Measurements from ENCODE around the gene ARID1A.

ARID1A gene

DNA sequence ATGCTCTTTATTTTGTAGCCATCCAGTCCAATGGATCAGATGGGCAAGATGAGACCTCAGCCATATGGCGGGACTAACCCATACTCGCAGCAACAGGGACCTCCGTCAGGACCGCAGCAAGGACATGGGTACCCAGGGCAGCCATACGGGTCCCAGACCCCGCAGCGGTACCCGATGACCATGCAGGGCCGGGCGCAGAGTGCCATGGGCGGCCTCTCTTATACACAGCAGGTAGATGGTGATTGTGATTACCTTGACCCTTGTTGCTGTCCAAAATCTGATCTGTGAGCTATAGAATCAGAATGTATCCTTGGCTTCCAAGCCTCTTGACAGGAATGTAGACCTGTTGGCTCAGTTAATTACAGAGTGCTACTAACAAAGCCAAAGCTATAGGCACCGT lies 33.8 kb downstream of the ARID1A start:
- no peak overlapping the region for H3K4me3 ChIP-seq (ENCODE audit: low read depth, low read length)
- TF ChIP-seq, protein P1, sequence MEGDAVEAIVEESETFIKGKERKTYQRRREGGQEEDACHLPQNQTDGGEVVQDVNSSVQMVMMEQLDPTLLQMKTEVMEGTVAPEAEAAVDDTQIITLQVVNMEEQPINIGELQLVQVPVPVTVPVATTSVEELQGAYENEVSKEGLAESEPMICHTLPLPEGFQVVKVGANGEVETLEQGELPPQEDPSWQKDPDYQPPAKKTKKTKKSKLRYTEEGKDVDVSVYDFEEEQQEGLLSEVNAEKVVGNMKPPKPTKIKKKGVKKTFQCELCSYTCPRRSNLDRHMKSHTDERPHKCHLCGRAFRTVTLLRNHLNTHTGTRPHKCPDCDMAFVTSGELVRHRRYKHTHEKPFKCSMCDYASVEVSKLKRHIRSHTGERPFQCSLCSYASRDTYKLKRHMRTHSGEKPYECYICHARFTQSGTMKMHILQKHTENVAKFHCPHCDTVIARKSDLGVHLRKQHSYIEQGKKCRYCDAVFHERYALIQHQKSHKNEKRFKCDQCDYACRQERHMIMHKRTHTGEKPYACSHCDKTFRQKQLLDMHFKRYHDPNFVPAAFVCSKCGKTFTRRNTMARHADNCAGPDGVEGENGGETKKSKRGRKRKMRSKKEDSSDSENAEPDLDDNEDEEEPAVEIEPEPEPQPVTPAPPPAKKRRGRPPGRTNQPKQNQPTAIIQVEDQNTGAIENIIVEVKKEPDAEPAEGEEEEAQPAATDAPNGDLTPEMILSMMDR (IDR thresholded peaks at IDR 0.05; ENCODE audit: low read depth, low read length) = no peak

DNA sequence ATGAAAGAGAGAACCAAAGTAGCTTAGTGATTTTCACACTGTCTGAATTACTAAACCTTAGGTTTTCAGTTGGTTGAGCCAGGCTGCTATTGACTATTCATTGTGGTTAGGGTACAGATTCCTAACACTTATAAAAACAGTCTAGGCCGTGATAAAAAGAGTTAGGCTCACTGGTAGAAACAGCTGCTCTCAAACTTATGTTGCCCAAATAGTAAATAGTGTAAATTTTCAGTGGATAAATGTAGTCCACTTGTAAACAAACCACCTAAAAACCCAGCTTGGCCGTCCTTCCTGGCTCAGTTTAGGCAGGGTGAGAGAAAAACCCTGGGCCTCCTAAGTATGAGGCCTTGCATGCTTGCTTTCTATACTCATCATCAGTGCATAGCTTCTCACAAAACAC lies 34.9 kb downstream of the ARID1A start:
- no peak overlapping the region for H3K4me3 ChIP-seq (ENCODE audit: low read depth, low read length)
- TF ChIP-seq, protein P1 (IDR thresholded peaks at IDR 0.05; ENCODE audit: low read depth, low read length) = no peak

DNA sequence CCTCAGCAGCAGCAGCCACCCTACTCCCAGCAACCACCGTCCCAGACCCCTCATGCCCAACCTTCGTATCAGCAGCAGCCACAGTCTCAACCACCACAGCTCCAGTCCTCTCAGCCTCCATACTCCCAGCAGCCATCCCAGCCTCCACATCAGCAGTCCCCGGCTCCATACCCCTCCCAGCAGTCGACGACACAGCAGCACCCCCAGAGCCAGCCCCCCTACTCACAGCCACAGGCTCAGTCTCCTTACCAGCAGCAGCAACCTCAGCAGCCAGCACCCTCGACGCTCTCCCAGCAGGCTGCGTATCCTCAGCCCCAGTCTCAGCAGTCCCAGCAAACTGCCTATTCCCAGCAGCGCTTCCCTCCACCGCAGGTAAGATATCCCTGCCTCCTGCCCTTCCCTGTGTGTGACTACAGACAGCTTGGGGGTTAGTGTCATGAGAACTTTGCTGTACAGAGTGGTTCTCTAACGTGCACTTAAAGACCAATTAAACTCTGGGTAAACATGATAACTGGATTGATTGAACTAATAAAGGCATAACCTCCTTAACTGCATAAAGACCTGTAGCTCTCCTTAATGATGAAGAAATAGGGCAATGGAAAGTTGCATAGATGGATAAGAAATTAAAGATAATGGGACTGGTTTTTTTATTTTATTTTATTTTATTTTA lies 35.6 kb downstream of the ARID1A start:
- no peak overlapping the region for H3K4me3 ChIP-seq (ENCODE audit: low read depth, low read length)
- TF ChIP-seq, protein P1 (IDR thresholded peaks at IDR 0.05; ENCODE audit: low read depth, low read length) = no peak

DNA sequence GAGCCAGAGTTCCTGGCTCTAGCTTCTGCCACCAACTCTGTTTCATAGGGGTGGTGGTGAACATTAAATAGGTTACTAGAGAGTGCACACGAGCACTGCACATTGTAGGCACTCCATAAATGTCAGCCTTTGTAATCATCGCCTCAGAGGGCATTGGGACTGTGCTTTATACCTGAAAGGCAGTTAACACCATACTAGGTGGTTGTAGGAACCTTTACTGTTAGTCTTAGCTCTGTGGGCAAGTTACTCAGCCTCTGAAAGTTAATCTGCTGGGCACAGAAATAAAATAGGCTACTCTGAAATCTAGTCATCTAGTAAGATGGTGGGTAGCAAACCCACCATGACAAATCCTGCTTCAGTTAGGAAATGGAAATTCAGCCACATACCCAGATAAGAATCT lies 37.6 kb downstream of the ARID1A start:
- no peak overlapping the region for H3K4me3 ChIP-seq (ENCODE audit: low read depth, low read length)
- TF ChIP-seq, protein P1 (IDR thresholded peaks at IDR 0.05; ENCODE audit: low read depth, low read length) = no peak

DNA sequence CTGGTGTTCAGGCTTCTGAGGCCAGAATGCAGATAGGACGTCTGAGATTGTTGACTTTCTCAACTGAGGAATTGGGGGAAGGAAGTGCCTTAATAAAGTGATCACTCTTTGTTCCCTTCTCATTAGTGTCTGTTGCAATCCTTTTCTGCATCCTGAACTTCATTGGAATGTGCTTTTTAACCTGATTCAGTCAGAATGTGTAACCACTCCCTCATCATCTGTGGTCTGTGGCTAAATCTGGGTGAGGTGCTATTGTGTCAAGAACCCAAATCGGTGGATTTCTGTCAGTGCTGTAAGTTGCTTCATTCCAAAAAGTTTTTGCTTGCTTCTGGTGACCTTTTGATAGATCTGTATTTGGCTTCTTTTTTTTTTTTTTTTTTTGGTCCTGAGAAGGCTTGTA lies 38.2 kb downstream of the ARID1A start:
- TF ChIP-seq, protein P1 (IDR thresholded peaks at IDR 0.05; ENCODE audit: low read depth, low read length) = no peak
- H3K4me3 ChIP-seq (ENCODE audit: low read depth, low read length) = no peak overlapping the region

DNA sequence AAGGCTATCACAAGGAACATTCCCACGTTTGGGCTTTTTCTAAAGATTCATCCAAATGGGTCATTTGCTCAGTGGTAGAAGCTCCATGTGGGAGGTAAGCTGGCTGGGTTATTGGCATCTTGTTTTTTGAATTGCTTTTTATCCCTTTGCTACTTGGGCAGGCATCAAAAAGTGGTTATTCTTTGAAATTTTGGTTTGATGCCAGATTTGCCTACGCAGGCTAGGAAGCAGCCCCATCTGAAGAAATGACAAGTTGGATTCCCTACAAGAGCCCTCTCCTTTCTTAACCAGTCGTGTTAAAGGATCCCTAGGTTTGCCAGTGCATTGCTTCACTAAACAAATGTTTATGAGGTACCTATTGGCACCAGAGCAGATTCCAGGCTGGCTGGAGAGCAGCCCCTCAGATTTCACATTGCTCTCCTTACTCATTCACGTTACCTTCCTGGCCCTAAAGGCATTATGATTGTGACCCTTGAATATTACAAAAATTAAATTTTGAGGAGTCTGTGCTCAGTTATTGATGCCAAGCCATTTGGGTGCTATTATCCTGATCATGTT lies 38.8 kb downstream of the ARID1A start:
- TF ChIP-seq, protein P1 (IDR thresholded peaks at IDR 0.05; ENCODE audit: low read depth, low read length) = no peak
- H3K4me3 ChIP-seq (ENCODE audit: low read depth, low read length) = no peak overlapping the region

DNA sequence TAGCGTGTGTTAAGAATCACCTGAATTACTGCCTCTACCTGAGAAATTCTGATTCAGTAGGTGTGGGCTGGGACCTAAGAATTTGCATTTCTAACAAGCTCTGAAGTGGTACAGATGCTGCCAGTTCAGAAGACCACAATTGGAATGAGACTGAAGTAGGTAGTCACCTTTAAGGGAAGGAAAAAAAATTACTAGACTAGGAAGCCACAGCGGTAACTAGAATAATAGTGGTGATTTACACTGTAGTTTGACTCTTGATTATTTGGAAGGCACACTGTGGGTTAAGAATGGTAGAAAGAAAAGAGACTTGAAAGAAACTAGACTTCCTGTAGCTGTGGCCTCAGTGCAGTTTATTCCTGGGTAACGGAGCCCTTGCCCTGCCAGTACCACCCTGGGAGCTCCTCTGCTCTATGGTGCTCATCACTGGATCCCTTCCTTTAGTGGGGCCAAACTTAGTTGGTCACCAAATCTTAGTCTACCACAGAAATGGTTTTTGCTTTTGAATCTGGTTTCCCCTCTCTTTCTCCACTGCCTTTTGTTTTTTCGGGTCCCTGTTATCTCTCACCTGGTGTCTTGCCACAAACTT lies 43.6 kb downstream of the ARID1A start:
- TF ChIP-seq, protein P1 (IDR thresholded peaks at IDR 0.05; ENCODE audit: low read depth, low read length) = no peak
- H3K4me3 ChIP-seq (ENCODE audit: low read depth, low read length) = no peak overlapping the region
